Endothelial cell of umbilical vein (primary cell): ENCODE results near the gene PCDHA9. TPM values are rescaled to one million over a fixed set of nuclear protein-coding genes. Genes with fewer than 3 reads are reported as not detected.

Experiments
- BruUV-seq: library from RNA; stranded (reverse); fragments of 400-500 nt; replicated peaks from 2 replicates; lab custom pipeline; 2021; lab: Mats Ljungman, UMichigan
- CTCF ChIA-PET: fragments of 300-600, 350-600 bp; sonication (Branson Sonifier 250); formaldehyde crosslinking; loops from one replicate; lab custom pipeline; 2021; ENCODE audit warnings: antibody characterized with exemption, inconsistent platforms; lab: Charles Lee
- POLR2A ChIA-PET: fragments of 300-600, 350-600 bp; sonication (Branson Sonifier 250); formaldehyde crosslinking; loops from one replicate; lab custom pipeline; 2021; ENCODE audit warnings: antibody characterized with exemption, inconsistent platforms; lab: Charles Lee
- DNase-seq: peaks from one replicate; pipeline ENCODE4 v3.0.0-alpha.2; 2011; ENCODE audit warnings: low read depth, low spot score
- FAIRE-seq: peaks from 2 replicates; lab custom pipeline; 2011; peaks lifted over from hg19 to GRCh38; lab: Jason Lieb, UNC
- H2AFZ ChIP-seq: 2 replicates; pipeline ENCODE4 v1.6.0; 2012; ENCODE audit warnings: low read depth, low read length, control low read depth, inconsistent platforms
- H3K27ac ChIP-seq: 2 replicates; pipeline ENCODE4 v1.5.1; 2011; ENCODE audit warnings: low read depth, mild to moderate bottlenecking, control low read depth, low read length, moderate library complexity; ENCODE audit not compliant: insufficient read depth
- H3K27me3 ChIP-seq, 2 experiments: 2 replicates each; pipeline versions ENCODE4 v1.6.0 to v1.6.1; 2011; ENCODE audit warnings: low read length in 2 of 2, mixed read lengths in 1 of 2; ENCODE audit not compliant: control insufficient read depth in 2 of 2, insufficient read depth in 2 of 2
- H3K36me3 ChIP-seq, 2 experiments: 2 replicates in 1 of 2; 3 replicates in 1 of 2; pipeline ENCODE4 v1.5.1; 2011; ENCODE audit warnings: low read length in 2 of 2, mild to moderate bottlenecking in 1 of 2, moderate library complexity in 1 of 2; ENCODE audit not compliant: control insufficient read depth in 2 of 2, insufficient read depth in 2 of 2; ENCODE audit errors: extremely low read depth in 1 of 2
- H3K4me1 ChIP-seq: 3 replicates; pipeline ENCODE4 v1.5.1; 2011; ENCODE audit warnings: mild to moderate bottlenecking, low read length; ENCODE audit not compliant: control insufficient read depth, insufficient read depth; ENCODE audit errors: extremely low read depth
- H3K4me2 ChIP-seq: 2 replicates; pipeline ENCODE4 v1.6.1; 2011; ENCODE audit warnings: low read length, control low read depth, mixed read lengths; ENCODE audit not compliant: insufficient read depth
- H3K4me3 ChIP-seq, 3 experiments: fragments of 200-600 bp in 1 of 3; sonication (generic), shearing (Covaris generic) in 1 of 3; replicated peaks in 1 of 3; 2 replicates each; pipeline ENCODE4 v1.5.1; 2011 to 2016; ENCODE audit warnings: control low read depth in 3 of 3, low read length in 3 of 3, mild to moderate bottlenecking in 2 of 3, inconsistent platforms in 1 of 3, low read depth in 1 of 3, moderate library complexity in 1 of 3; ENCODE audit not compliant: insufficient read depth in 1 of 3
- H3K79me2 ChIP-seq: 2 replicates; pipeline ENCODE4 v1.6.0; 2012; ENCODE audit warnings: low read length, inconsistent platforms; ENCODE audit not compliant: control insufficient read depth, insufficient read depth
- H3K9ac ChIP-seq: replicated peaks from 2 replicates; pipeline ENCODE3; 2011; ENCODE audit warnings: low read length, control low read depth; ENCODE audit not compliant: insufficient read depth; ENCODE audit errors: extremely low read depth
- H3K9me1 ChIP-seq: replicated peaks from 3 replicates; pipeline ENCODE4 v1.6.0; 2011; ENCODE audit warnings: mild to moderate bottlenecking, low read length; ENCODE audit not compliant: control insufficient read depth, insufficient read depth; ENCODE audit errors: extremely low read depth
- H3K9me3 ChIP-seq: replicated peaks from 2 replicates; pipeline ENCODE4 v1.5.1; 2012; ENCODE audit warnings: low read length, inconsistent platforms; ENCODE audit not compliant: control insufficient read depth, insufficient read depth
- H4K20me1 ChIP-seq: replicated peaks from 2 replicates; pipeline ENCODE3; 2011; ENCODE audit warnings: mild to moderate bottlenecking, low read length; ENCODE audit not compliant: control insufficient read depth, insufficient read depth; ENCODE audit errors: extremely low read depth
- EZH2 ChIP-seq: IDR thresholded peaks from 2 replicates; pipeline ENCODE4 v1.6.1; 2012; ENCODE audit warnings: borderline replicate concordance, low read depth, mild to moderate bottlenecking, moderate library complexity, low read length, inconsistent platforms; ENCODE audit not compliant: severe bottlenecking
- FOS ChIP-seq: IDR thresholded peaks from 2 replicates; pipeline ENCODE4 v1.6.1; 2011; ENCODE audit warnings: mild to moderate bottlenecking, low read length, moderate library complexity, borderline replicate concordance; ENCODE audit not compliant: insufficient read depth
- GATA2 ChIP-seq: IDR thresholded peaks from 2 replicates; pipeline ENCODE4 v1.7.0; 2011; ENCODE audit warnings: low read depth, mild to moderate bottlenecking, moderate library complexity, mixed read lengths, low read length; ENCODE audit not compliant: insufficient read length, insufficient read depth
- JUN ChIP-seq: IDR thresholded peaks from 2 replicates; pipeline ENCODE4 v1.6.1; 2011; ENCODE audit warnings: borderline replicate concordance, low read depth; ENCODE audit not compliant: insufficient read length, insufficient read depth
- MYC ChIP-seq: IDR thresholded peaks from one replicate; pipeline ENCODE4 v1.6.1; 2011; ENCODE audit warnings: mild to moderate bottlenecking, low read depth, low read length
- POLR2A ChIP-seq: IDR thresholded peaks from 2 replicates; pipeline ENCODE4 v1.6.1; 2012; ENCODE audit warnings: low read depth, mild to moderate bottlenecking, control low read depth, low read length
- POLR2AphosphoS5 ChIP-seq: IDR thresholded peaks from 2 replicates; pipeline ENCODE4 v1.6.1; 2012; ENCODE audit warnings: low read depth, mild to moderate bottlenecking, control low read depth, low read length, moderate library complexity; ENCODE audit not compliant: insufficient read depth
- dilution Hi-C: fragments of 300-500 bp; cut with MboI; formaldehyde crosslinking; loops from one replicate; pipeline ENCODE4 v1.15.0; 2019; ENCODE audit warnings: low sequenced_read_pairs; ENCODE audit not compliant: extremely low pct_ligation_motif_present
- intact Hi-C: fragments of 100-400 bp; cut with micrococcal nuclease; formaldehyde crosslinking; loops from one replicate; pipeline ENCODE4 v1.10.0; 2022
- polyA plus RNA-seq, 4 experiments: library from polyadenylated mRNA; depleted of rRNA in 3 of 4; stranded (reverse) in 3 of 4; unstranded in 1 of 4; fragments of >200 nt; gene quantifications; 2 replicates each; pipeline versions ENCODE4 v1.2.1 to v1.2.3, GENCODE V29; 2011 to 2012; ENCODE audit warnings: missing spikeins in 1 of 4
- total RNA-seq: library from RNA; stranded (reverse); gene quantifications from 2 replicates; pipeline ENCODE4 v1.2.3, GENCODE V29; 2021
- TF ChIP-seq, protein P1 (sequence below): IDR thresholded peaks from 2 replicates; pipeline ENCODE4 v1.6.1; 2011; ENCODE audit not compliant: insufficient read depth, insufficient read length
- TF ChIP-seq, protein P2 (sequence below), 2 donors: IDR thresholded peaks; 1 replicate in 1 of 2; 2 replicates in 1 of 2; pipeline ENCODE4 v1.5.1; 2011; ENCODE audit warnings: low read length in 2 of 2, mild to moderate bottlenecking in 2 of 2, moderate library complexity in 2 of 2, control low read depth in 1 of 2, inconsistent platforms in 1 of 2, low read depth in 1 of 2; ENCODE audit not compliant: insufficient read depth in 1 of 2; ENCODE audit errors: extremely low read depth in 1 of 2

PCDHA9 gene
- total and polyA plus RNA-seq, 2 donors (not counting 3 experiments of a cell fraction or from before 2014, with no cell fraction given), result not detected

- CTCF ChIA-PET, result no interaction called here
Observed at GRCh38 chr5:140808889-140809291, 39.3 kb upstream of the PCDHA9 start.

More at GRCh38 chr5:140808889-140809291, 39.3 kb upstream of the PCDHA9 start:
- Histone ChIP-seq H3K4me1 (no peaks in the 10 kb centered on the region), H2AFZ (no peak overlapping the region), H3K27me3 (no peaks in the 10 kb centered on the region), H3K9me1 (no peaks in the 10 kb centered on the region), H4K20me1 (no peaks in the 10 kb centered on the region), H3K9me3 (no peaks in the 10 kb centered on the region), H3K27ac (no peak overlapping the region), H3K79me2 (no peaks in the 10 kb centered on the region), H3K36me3 (no peaks in the 10 kb centered on the region), H3K4me2 (no peak overlapping the region), H3K4me3 (no peak overlapping the region), H3K9ac (no peak overlapping the region)
- POLR2A ChIA-PET, result no interaction called here
- BruUV-seq, result no TSS peak
- DNase-seq (no peak), FAIRE-seq (no peak)
- no peak for TF ChIP-seq MYC
- TF ChIP-seq POLR2A, result no peak
- TF ChIP-seq, protein P1, sequence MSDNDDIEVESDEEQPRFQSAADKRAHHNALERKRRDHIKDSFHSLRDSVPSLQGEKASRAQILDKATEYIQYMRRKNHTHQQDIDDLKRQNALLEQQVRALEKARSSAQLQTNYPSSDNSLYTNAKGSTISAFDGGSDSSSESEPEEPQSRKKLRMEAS, result no peak
- TF ChIP-seq, protein P2, sequence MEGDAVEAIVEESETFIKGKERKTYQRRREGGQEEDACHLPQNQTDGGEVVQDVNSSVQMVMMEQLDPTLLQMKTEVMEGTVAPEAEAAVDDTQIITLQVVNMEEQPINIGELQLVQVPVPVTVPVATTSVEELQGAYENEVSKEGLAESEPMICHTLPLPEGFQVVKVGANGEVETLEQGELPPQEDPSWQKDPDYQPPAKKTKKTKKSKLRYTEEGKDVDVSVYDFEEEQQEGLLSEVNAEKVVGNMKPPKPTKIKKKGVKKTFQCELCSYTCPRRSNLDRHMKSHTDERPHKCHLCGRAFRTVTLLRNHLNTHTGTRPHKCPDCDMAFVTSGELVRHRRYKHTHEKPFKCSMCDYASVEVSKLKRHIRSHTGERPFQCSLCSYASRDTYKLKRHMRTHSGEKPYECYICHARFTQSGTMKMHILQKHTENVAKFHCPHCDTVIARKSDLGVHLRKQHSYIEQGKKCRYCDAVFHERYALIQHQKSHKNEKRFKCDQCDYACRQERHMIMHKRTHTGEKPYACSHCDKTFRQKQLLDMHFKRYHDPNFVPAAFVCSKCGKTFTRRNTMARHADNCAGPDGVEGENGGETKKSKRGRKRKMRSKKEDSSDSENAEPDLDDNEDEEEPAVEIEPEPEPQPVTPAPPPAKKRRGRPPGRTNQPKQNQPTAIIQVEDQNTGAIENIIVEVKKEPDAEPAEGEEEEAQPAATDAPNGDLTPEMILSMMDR (IDR thresholded peaks at IDR 0.05; ENCODE audit: extremely low read depth in 1 of 2, insufficient read depth in 1 of 2, low read depth in 1 of 2, low read length in 2 of 2), result no peak
- no peak for TF ChIP-seq FOS
- TF ChIP-seq POLR2AphosphoS5, result no peak
- TF ChIP-seq GATA2, result no peak
- no peak for TF ChIP-seq EZH2
- TF ChIP-seq JUN, result no peak
- intact Hi-C loops (no loop called here), dilution Hi-C loops (no loop called here)
